GM12872 (cell line): Measurements from ENCODE around the gene STAC2.

Experiments
- TF ChIP-seq, protein P1 (sequence below): IDR thresholded peaks from 3 replicates; pipeline ENCODE4 v1.5.1; 2011; ENCODE audit warnings: low read depth, mild to moderate bottlenecking, low read length, moderate library complexity; ENCODE audit not compliant: insufficient read depth

The STAC2 gene

DNA sequence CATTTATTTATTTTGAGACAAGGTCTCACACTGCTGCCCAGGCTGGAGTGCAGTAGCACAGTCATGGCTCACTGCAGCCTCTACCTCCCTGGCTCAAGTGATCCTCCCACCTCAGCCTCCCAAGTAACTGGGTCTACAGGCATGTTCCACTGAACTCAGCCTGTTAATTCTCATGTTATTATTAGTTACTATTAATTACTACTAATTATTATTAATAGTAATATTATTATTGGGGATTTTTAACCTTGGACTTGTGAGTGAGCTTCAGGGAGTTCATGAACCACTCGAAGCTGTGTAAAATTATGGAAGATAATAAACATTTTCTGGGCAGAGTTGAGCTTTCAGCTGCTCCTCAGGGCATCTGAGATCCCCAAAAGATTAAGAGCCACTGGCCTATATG lies 4.6 kb upstream of the STAC2 start:
- TF ChIP-seq, protein P1, sequence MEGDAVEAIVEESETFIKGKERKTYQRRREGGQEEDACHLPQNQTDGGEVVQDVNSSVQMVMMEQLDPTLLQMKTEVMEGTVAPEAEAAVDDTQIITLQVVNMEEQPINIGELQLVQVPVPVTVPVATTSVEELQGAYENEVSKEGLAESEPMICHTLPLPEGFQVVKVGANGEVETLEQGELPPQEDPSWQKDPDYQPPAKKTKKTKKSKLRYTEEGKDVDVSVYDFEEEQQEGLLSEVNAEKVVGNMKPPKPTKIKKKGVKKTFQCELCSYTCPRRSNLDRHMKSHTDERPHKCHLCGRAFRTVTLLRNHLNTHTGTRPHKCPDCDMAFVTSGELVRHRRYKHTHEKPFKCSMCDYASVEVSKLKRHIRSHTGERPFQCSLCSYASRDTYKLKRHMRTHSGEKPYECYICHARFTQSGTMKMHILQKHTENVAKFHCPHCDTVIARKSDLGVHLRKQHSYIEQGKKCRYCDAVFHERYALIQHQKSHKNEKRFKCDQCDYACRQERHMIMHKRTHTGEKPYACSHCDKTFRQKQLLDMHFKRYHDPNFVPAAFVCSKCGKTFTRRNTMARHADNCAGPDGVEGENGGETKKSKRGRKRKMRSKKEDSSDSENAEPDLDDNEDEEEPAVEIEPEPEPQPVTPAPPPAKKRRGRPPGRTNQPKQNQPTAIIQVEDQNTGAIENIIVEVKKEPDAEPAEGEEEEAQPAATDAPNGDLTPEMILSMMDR = no peak

DNA sequence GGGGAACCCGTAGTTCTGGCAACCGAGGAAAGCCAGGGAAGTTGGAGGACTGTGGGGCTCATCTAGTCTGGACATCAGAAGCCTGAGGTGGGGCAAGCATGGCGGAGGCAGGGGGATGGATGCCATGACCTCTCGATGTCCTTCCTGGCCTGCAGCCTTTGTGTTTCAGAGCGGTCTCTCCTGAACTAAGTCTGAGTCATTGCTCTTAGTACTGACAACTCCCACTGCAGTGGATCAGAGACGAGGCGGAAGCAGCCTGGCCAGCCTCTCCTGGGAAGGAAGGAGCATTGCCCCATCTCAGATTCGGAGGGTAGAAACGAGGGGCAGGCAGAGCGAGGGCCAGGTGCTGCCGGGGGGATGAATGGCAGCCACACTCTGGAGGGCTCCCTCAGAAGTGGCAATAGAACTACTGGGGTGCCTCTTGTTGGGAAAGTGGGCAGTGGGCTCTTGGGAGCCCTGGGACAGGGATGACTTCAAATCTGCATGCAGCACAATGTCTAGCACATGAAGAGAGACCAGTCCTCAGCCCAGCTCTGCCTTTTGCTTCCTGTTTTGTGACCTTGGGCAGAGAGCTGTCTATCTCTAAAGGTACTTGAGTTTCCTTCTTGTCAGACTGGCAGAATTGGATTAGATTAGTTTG lies 3.6 kb upstream of the STAC2 start:
- TF ChIP-seq, protein P1 = no peak

DNA sequence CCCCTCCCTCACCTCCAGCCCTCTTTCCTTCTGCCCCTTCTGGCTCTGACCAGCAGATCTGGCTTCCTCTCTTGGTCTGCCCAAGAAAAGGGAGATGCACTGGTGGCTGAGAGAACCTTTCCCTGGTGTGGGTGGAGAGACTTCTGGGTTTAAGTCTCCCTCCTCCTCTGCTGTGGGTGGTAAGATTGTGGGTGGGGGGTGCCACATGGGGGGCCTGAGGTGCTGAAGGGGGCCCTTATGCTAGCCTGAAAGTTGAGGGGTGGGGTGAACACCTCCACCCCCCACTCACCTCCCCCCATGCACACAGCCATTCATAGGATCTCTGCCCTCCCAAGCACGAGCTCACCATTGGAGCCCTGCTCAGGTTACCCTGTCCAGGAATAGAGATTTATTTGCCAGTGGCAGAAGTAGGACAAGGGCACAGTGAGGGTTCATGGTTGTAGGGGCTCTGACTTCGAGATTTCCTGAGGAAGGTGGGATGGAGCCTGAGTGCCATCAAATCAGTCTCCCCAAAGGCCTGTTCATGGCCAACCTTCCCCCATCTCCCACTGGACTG lies 1.7 kb upstream of the STAC2 start:
- TF ChIP-seq, protein P1 = no peak

DNA sequence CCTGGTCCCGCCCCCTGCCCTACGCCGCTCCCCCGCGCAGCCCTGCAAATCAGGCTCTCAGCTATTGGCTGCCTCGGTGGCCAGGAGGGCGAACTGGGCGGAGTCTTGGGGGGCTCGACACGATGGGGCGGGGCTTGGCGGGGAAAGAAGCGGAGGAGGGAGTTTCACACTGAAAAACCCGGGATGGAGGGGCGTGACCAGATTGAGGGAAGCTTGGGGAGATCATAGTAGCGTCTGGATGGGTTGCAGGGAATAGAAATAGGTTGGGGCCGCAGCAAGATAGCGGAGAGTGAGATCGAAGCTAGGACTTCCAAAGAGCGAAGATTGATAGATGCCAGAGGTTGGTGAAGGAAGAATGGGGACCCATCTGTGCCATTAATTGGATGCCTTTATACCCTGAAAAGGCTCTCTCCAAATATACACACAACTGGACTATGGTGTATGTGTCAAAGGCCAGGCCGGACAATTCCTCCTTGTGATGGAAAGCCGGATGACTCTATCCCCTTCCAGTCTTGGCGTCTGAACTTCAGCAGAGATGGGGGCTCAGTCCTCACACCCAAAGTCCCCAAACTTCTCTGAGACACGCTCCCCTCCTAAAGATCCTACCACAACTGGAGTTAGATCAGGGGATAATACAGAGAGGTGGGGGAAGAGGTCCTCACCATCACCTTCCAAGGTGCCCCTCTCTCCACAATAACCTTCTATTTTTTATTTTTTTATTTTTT lies 376 bp upstream of the STAC2 start:
- TF ChIP-seq, protein P1 = no peak

DNA sequence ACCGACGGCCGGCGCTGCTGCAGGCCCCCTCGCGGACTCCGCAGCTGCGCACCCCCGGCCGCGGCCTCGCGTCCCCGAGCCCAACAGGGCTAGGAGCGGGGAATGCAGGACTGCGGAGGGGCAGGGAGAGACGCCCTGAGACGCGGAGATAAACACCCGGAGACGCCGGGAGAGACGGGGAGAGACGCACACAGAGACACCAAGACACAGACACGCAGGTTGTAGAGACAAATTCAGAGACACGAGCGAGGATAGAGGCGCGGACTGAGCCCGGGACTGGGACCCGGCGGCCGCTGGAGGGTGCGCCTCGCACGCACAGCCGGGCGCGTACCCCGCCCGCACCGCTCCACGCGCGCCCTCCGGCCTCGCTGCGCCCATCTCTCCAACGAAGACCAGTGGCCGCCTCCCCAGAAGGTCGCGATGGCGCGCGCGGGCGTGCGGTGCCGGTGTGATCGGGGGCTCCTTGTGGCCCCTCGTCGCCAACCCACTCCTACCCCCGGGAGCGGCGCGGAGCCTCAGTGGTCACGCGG lies 902 bp downstream of the STAC2 start:
- TF ChIP-seq, protein P1 = no peak

DNA sequence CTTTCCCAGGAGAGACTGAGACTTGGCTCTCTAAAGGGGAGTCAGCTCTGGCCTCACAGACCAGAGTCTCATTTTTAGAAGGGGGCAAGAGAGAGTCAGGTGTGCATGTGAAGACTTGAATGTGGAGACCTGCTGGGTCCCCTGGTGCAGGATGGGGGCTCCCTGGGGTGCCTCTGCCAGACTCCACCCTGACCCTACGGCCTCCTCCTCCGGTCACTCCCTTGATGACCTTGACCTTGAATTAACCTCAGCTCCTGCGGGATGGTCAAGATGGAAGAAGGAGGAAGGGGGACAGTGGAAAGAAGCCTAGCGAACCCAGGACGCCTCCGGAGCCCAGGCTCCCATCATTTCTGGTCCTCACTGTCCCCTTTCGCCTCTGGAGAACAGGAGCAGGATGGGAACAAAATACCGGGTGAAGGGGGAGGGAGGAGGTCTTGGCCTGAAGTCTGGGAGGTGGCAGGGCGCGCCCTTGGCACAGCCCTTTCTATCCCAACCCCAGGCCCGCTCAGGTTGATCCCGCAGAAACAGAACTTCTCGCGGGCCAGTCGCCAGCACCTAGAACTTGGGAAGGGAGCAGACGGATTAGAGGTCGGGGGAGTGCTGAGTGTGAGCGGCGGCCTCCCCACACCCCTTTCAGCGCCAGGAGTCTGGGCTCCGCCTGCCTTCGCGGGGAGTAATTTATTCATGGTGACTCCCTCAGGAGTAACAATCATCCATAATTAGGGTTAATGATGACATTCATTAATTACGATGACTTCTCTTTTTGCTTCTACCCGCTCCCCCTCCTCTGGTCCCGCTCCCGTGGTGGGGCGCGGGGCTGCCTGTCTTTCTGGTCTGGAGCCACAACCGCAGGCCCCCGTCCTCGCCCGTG lies 1.6 kb downstream of the STAC2 start:
- TF ChIP-seq, protein P1 = no peak
